GM12878 (cell line): ENCODE measurements around the gene PARP4. TPM values are rescaled to one million over a fixed set of nuclear protein-coding genes. Genes with fewer than 3 reads are reported as not detected.

Experiments used
- ATAC-seq: fragments of 200-7000 bp; cut with Tn5 transposase; 3 replicates; pipeline ENCODE4 v1.9.1; 2020; ENCODE audit warnings: mild to moderate bottlenecking, moderate library complexity
- BruUV-seq: library from RNA; stranded (reverse); fragments of 400-500 nt; replicated peaks from 2 replicates; lab custom pipeline; 2021; lab: Mats Ljungman, UMichigan
- CTCF ChIA-PET: fragments of 300-600 bp; sonication (Branson Sonifier 250); formaldehyde crosslinking; extraction: SDS; loops from one replicate; lab custom pipeline; 2021; ENCODE audit warnings: inconsistent platforms; lab: Yijun Ruan, JAX
- POLR2A ChIA-PET: fragments of 350-600 bp; formaldehyde crosslinking; extraction: SDS; loops from one replicate; lab custom pipeline; 2021; ENCODE audit warnings: inconsistent platforms; lab: Charles Lee
- RAD21 ChIA-PET: fragments of 300-600 bp; sonication (Branson Sonifier 250); formaldehyde crosslinking; loops from one replicate; lab custom pipeline; 2023; ENCODE audit warnings: antibody characterized with exemption; ENCODE audit not compliant: unreplicated experiment; lab: Charles Lee
- SMC1A ChIA-PET: fragments of 300-600 bp; sonication (Branson Sonifier 250); formaldehyde crosslinking; loops from one replicate; lab custom pipeline; 2023; ENCODE audit not compliant: unreplicated experiment, uncharacterized antibody; lab: Charles Lee
- DNase-seq: peaks from one replicate; pipeline ENCODE4 v3.0.0-alpha.2; 2011; ENCODE audit warnings: low read depth, low spot score
- FAIRE-seq: peaks from 3 replicates; lab custom pipeline; 2011; peaks lifted over from hg19 to GRCh38; lab: Jason Lieb, UNC
- H2AFZ ChIP-seq: 2 replicates; pipeline ENCODE4 v1.6.0; 2011; ENCODE audit warnings: low read depth, low read length, control low read depth; ENCODE audit not compliant: control insufficient read depth
- H3K27ac ChIP-seq: 2 replicates; pipeline ENCODE4 v1.5.1; 2011; ENCODE audit warnings: control low read depth; ENCODE audit not compliant: control insufficient read depth, insufficient read depth
- H3K27me3 ChIP-seq, 2 experiments: replicated peaks in 1 of 2; 2 replicates each; pipeline versions ENCODE4 v1.6.0 to v1.6.1; 2011; ENCODE audit warnings: low read length in 1 of 2; ENCODE audit not compliant: control insufficient read depth in 2 of 2, insufficient read depth in 2 of 2
- H3K36me3 ChIP-seq, 2 experiments: 2 replicates each; pipeline ENCODE4 v1.5.1; 2011; ENCODE audit warnings: low read length in 1 of 2; ENCODE audit not compliant: control insufficient read depth in 2 of 2, insufficient read depth in 2 of 2
- H3K4me1 ChIP-seq: 2 replicates; pipeline ENCODE4 v1.6.1; 2011; ENCODE audit warnings: mild to moderate bottlenecking, low read length, moderate library complexity, mixed read lengths; ENCODE audit not compliant: control insufficient read depth, insufficient read depth
- H3K4me2 ChIP-seq: 2 replicates; pipeline ENCODE4 v1.6.0; 2011; ENCODE audit warnings: control low read depth; ENCODE audit not compliant: control insufficient read depth, insufficient read depth
- H3K4me3 ChIP-seq: fragments of 200-600 bp; sonication (generic); 2 replicates; pipeline ENCODE4 v1.5.1; 2016
- H3K79me2 ChIP-seq: 2 replicates; pipeline ENCODE4 v1.6.0; 2011; ENCODE audit warnings: low read length; ENCODE audit not compliant: control insufficient read depth, insufficient read depth
- H3K9ac ChIP-seq: 2 replicates; pipeline ENCODE4 v1.8.0; 2011; ENCODE audit warnings: low read length, control low read depth, mixed read lengths; ENCODE audit not compliant: control insufficient read depth, insufficient read depth
- H3K9me3 ChIP-seq: replicated peaks from 3 replicates; pipeline ENCODE4 v1.5.1; 2011; ENCODE audit warnings: mild to moderate bottlenecking, low read length; ENCODE audit not compliant: control insufficient read depth, insufficient read depth
- H4K20me1 ChIP-seq: 2 replicates; pipeline ENCODE4 v1.6.0; 2011; ENCODE audit not compliant: control insufficient read depth, insufficient read depth
- ATF7 ChIP-seq: fragments of 450-650 bp; IDR thresholded peaks from 2 replicates; pipeline ENCODE4 v1.6.1; 2016; ENCODE audit warnings: low read depth, mild to moderate bottlenecking
- BMI1 ChIP-seq: fragments of 450-650 bp; IDR thresholded peaks from 2 replicates; pipeline ENCODE4 v1.6.1; 2016; ENCODE audit warnings: mild to moderate bottlenecking, moderate library complexity, borderline replicate concordance
- CBFB ChIP-seq: IDR thresholded peaks from 2 replicates; pipeline ENCODE4 v1.6.1; 2016; ENCODE audit warnings: antibody characterized with exemption, low read depth
- E2F4 ChIP-seq: IDR thresholded peaks from 2 replicates; pipeline ENCODE4 v1.6.1; 2012; ENCODE audit warnings: low read depth, low read length, improper control_type of control experiment
- HDGF ChIP-seq: fragments of 450-650 bp; IDR thresholded peaks from 2 replicates; pipeline ENCODE4 v1.6.1; 2016; ENCODE audit warnings: antibody characterized with exemption
- IKZF2 ChIP-seq, 2 experiments: fragments of 450-650 bp; IDR thresholded peaks; 2 replicates each; pipeline ENCODE4 v1.6.1; 2017; ENCODE audit warnings: mild to moderate bottlenecking in 2 of 2, moderate library complexity in 2 of 2
- IRF4 ChIP-seq: IDR thresholded peaks from 2 replicates; pipeline ENCODE4 v1.6.1; 2011; ENCODE audit warnings: low read depth, low read length
- JUNB ChIP-seq: IDR thresholded peaks from 2 replicates; pipeline ENCODE4 v1.6.1; 2016; ENCODE audit warnings: antibody characterized with exemption, mild to moderate bottlenecking
- RUNX3 ChIP-seq: IDR thresholded peaks from 2 replicates; pipeline ENCODE4 v1.6.1; 2012; ENCODE audit warnings: low read length, inconsistent platforms
- WGBS: methylation state at CpG from one replicate; pipeline ENCODE4 v1.1.6; 2016; ENCODE audit warnings: low lambda C conversion rate; ENCODE audit not compliant: insufficient replicate concordance, insufficient coverage; ENCODE audit errors: missing lambda C conversion rate; 5-methylcytosine and 5-hydroxymethylcytosine counted together
- in situ Hi-C: fragments of 300-500 bp; cut with MboI; formaldehyde crosslinking; loops from 9 replicates; pipeline ENCODE4 v1.14.3; 2018; ENCODE audit warnings: mixed read lengths
- intact Hi-C: fragments of 100-400 bp; cut with micrococcal nuclease; formaldehyde crosslinking; loops from one replicate; pipeline ENCODE4 v1.14.2; 2022; ENCODE audit not compliant: unreplicated experiment
- polyA plus RNA-seq, 11 experiments: library from polyadenylated mRNA; depleted of rRNA in 4 of 11; unstranded in 6 of 11; stranded (reverse) in 5 of 11; fragments of >200 nt; fragmentation: Nextera tagmentation in 4 of 11; fragmentation: Illumina TruSeq in 1 of 11; extraction: Ambion mirVana in 4 of 11; extraction: Trizol in 1 of 11; gene quantifications; 1 replicate in 1 of 11; 2 replicates in 10 of 11; pipeline versions ENCODE4 v1.2.1 to v1.2.3, GENCODE V29; 2011 to 2016; ENCODE audit warnings: inconsistent platforms in 2 of 11, missing spikeins in 2 of 11, low read depth in 1 of 11
- total RNA-seq, 4 experiments: library from RNA; depleted of rRNA in 3 of 4; stranded (reverse); fragments of >200 nt in 3 of 4; fragmentation: Illumina TruSeq in 1 of 4; extraction: Trizol in 1 of 4; gene quantifications; 2 replicates each; pipeline versions ENCODE4 v1.2.1 to v1.2.3, GENCODE V29; 2013 to 2021
- TF ChIP-seq, protein P1 (sequence below): fragments of 450-650 bp; formaldehyde crosslinking; IDR thresholded peaks from 2 replicates; pipeline ENCODE4 v1.4.0; 2020; ENCODE audit warnings: mild to moderate bottlenecking, moderate library complexity
- TF ChIP-seq, protein P2 (sequence below): fragments of 450-650 bp; IDR thresholded peaks from 2 replicates; pipeline ENCODE4 v1.6.1; 2016; ENCODE audit warnings: mild to moderate bottlenecking
- TF ChIP-seq, protein P3 (sequence below): IDR thresholded peaks from 2 replicates; pipeline ENCODE4 v1.6.1; 2011; ENCODE audit warnings: borderline replicate concordance, low read depth, mild to moderate bottlenecking, moderate library complexity, mixed read lengths, low read length; ENCODE audit not compliant: insufficient read depth; ENCODE audit errors: extremely low read length

The PARP4 gene
- total and polyA plus RNA-seq, 10 of the 15 experiments (the other 5 are each of a cell fraction or from before 2014, with no cell fraction given) = 12.8 to 52.6 (median 46.1) TPM

DNA sequence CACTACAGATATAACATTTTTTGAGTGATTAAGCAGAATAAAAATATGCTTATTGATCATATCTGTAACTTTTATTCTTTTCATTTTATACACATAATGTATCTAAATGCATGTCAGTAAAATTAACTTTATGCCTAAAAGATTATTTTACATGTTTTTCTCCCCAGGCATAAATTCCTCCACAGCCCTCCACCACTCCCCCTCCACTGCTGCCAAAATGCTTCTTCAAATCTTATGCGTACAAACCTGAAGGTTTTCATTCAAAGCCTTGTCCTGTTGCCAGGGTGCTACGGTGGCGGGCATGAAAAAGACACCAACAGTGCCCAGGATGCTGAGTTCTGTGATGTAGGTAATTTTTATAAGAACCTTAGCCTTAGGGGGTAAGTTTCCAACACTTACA, 52.9 kb downstream of the PARP4 start (continued):
- TF ChIP-seq, protein P1, sequence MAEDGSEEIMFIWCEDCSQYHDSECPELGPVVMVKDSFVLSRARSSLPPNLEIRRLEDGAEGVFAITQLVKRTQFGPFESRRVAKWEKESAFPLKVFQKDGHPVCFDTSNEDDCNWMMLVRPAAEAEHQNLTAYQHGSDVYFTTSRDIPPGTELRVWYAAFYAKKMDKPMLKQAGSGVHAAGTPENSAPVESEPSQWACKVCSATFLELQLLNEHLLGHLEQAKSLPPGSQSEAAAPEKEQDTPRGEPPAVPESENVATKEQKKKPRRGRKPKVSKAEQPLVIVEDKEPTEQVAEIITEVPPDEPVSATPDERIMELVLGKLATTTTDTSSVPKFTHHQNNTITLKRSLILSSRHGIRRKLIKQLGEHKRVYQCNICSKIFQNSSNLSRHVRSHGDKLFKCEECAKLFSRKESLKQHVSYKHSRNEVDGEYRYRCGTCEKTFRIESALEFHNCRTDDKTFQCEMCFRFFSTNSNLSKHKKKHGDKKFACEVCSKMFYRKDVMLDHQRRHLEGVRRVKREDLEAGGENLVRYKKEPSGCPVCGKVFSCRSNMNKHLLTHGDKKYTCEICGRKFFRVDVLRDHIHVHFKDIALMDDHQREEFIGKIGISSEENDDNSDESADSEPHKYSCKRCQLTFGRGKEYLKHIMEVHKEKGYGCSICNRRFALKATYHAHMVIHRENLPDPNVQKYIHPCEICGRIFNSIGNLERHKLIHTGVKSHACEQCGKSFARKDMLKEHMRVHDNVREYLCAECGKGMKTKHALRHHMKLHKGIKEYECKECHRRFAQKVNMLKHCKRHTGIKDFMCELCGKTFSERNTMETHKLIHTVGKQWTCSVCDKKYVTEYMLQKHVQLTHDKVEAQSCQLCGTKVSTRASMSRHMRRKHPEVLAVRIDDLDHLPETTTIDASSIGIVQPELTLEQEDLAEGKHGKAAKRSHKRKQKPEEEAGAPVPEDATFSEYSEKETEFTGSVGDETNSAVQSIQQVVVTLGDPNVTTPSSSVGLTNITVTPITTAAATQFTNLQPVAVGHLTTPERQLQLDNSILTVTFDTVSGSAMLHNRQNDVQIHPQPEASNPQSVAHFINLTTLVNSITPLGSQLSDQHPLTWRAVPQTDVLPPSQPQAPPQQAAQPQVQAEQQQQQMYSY (CRISPR knock-in tag) = no peak
- TF ChIP-seq BMI1 (no peak), IRF4 (no peak), E2F4 (no peak), CBFB (no peak), HDGF (no peak)

DNA sequence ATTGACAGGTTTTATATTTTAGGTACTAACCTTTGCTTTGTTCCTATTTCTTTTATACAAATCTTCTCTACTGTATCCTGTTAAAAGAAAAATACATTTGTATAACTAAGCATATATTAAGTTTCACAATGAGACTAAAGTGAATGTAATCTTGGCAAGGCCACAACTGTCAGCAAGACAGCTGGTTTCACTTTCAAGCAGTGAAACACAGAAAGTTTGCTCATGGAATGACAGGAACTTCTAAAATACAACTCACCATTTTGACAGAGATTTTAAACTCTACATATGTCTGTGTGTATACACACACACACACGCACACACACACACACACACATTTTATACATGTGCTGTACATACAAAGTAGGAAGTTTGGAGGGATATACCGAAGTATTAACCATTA, 53.3 kb downstream of the PARP4 start:
- WGBS = 18% methylated on average over 2 of the region's 2 CpGs
- no peak overlapping the region for H2AFZ ChIP-seq
- in situ Hi-C loops = no loop called here
- TF ChIP-seq IRF4 = 0 out of 2 replicates have a peak, but pooled peaks have one; percentile 27
- TF ChIP-seq, protein P2, sequence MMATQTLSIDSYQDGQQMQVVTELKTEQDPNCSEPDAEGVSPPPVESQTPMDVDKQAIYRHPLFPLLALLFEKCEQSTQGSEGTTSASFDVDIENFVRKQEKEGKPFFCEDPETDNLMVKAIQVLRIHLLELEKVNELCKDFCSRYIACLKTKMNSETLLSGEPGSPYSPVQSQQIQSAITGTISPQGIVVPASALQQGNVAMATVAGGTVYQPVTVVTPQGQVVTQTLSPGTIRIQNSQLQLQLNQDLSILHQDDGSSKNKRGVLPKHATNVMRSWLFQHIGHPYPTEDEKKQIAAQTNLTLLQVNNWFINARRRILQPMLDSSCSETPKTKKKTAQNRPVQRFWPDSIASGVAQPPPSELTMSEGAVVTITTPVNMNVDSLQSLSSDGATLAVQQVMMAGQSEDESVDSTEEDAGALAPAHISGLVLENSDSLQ = peak; percentile 51
- TF ChIP-seq IKZF2 (IDR thresholded peaks at IDR 0.05) = 0 out of 4 replicates have a peak, but pooled peaks of 1 of the 2 experiments have one; percentile 11
- peak; percentile 43; the same call in 1 of the 2 replicates for TF ChIP-seq RUNX3
- TF ChIP-seq, protein P3, sequence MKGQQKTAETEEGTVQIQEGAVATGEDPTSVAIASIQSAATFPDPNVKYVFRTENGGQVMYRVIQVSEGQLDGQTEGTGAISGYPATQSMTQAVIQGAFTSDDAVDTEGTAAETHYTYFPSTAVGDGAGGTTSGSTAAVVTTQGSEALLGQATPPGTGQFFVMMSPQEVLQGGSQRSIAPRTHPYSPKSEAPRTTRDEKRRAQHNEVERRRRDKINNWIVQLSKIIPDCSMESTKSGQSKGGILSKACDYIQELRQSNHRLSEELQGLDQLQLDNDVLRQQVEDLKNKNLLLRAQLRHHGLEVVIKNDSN = no peak
- peak; percentile 55 for TF ChIP-seq JUNB
- no peak for TF ChIP-seq ATF7
- TF ChIP-seq, all 136 proteins: peak for 5
- FAIRE-seq (peak; percentile 82), DNase-seq (peak; percentile 2), ATAC-seq (peak; percentile 63)
- Histone ChIP-seq H3K9me3 (no peaks in the 10 kb centered on the region), H3K4me1 (peaks cover 8% of the 10 kb centered on the region), H4K20me1 (no peaks in the 10 kb centered on the region), H3K27ac (no peak overlapping the region), H3K79me2 (no peaks in the 10 kb centered on the region), H3K4me3 (no peak overlapping the region), H3K4me2 (no peak overlapping the region), H3K36me3 (peaks cover 9 to 18% of the 10 kb centered on the region in 2 experiments), H3K27me3 (no peaks in the 10 kb centered on the region), H3K9ac (no peak overlapping the region)
- no TSS peak for BruUV-seq
- intact Hi-C loops = no loop called here
- RAD21 ChIA-PET = interaction anchor here (0.6 kb wide), 1 partner anchor 643 kb away, joined by 3 read pairs; no protein-coding TSS in a partner anchor
- SMC1A ChIA-PET = no interaction called here
- POLR2A ChIA-PET = no interaction called here
- CTCF ChIA-PET = interaction anchor here (1.1 kb wide), 1 partner anchor 99 kb away, joined by 3 read pairs; no protein-coding TSS in a partner anchor
